HG03039 (cell line): ENCODE data around the gene ERC1.

Experiments
- ATAC-seq: cut with Tn5 transposase; IDR thresholded peaks from one replicate; pipeline ENCODE4 v1.9.1; 2021; ENCODE audit warnings: mild to moderate bottlenecking, moderate library complexity; ENCODE audit not compliant: unreplicated experiment

The ERC1 gene

GRCh38 chr12:1501695-1502378 is 510.8 kb downstream of the ERC1 start:
- no peak for ATAC-seq

DNA sequence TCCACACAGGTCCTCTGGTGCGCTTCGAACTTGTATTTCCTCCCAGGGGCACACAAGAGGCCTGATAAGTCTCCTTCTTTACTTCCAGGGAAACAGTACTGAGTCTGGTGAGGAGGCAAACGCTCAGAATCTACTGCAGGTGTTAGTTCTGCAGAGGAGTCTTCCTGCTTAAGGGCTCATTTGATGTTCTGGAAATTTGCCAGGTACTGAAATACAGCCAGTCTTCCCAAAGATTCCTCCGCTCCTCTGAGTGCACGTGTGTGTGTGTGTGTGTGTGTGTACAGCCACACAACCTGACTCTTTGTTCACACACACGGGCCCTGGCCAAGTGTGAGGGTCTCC is 511.3 kb downstream of the ERC1 start:
- no peak for ATAC-seq

- ATAC-seq = no peak
Measured at GRCh38 chr12:1502831-1503230, 511.8 kb downstream of the ERC1 start.

DNA sequence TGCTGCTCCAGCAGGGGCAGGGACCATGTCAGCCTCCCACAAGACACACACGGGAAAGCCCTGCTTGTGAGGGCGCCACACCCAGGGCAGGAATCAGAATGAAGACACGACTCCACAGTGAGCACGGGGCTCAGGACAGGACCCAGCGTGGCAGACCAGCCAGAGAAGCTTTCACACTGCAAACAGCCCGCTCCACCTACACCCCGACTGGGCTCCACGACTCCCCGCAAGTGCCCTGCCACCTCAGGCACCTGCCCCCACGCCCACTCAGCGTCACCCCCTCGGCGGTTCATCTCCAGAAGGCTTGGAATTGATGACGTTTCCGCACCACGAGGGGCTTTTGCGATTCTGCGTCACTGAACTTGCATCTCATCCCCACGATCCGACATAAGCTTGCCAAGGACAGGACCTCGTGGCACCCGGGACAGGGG is 512.3 kb downstream of the ERC1 start:
- ATAC-seq = no peak

DNA sequence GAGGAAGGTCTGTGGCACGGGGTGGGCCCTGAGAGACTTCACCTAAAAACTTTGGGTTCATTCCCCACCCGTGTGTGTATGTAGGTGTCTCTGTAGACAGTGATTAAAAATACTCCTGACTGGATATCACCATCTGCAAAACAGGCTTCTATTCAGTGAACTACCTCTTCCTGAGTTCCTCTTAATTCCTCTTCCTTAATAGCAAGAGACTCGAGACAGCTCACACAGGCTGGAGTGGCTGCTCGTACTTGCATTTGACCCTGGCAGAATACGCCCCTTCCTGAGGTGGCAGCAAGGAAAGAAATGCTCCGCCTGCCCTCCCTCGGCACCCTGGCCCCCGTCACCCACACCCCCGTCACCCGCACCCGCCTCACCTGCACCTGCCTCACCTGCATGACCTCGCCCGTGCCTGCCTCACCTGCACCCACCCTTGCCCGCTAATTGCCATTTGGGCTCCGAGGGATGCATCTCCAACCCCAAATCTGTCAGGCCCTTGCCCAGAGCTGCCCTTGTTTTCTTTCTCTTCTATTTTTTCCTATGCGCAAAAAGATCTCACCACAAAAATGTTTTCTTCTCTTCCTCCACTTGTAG is 513.4 kb downstream of the ERC1 start:
- no peak for ATAC-seq

GRCh38 chr12:1504895-1505311 is 513.9 kb downstream of the ERC1 start:
- no peak for ATAC-seq

- no peak for ATAC-seq
Measured at GRCh38 chr12:1505576-1505975, 514.6 kb downstream of the ERC1 start.

GRCh38 chr12:1507308-1507707 is 516.3 kb downstream of the ERC1 start:
- ATAC-seq = no peak

DNA sequence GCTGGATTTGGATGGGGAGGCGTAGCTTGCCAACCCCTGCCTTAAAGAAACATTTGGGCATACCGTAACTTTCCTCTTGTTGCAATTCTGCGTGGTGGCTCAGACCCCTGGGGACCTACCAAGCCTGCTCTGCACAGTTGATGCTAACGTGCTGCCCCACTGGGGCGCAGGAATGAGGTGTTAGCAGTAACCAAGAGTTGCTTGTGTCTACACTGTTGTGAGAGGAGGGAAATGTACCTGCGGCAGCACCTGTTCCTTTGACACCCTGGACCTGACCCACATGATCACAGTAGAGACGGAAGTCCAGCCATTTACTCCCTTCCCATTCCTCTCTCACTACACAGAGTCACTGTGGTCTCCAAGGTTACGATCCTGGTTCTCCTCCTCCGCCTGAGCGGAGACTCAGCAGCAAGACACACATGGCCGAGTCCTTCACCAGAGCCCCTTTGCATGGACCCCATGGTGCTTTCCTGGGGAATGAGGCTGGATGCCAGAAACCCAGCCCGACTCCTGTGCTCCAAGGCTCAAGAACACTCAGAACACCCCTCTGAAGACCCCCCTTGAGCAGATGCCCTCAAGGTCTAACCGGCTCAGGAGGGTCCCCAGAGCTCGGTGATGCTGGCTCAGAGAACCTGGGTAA is 518.5 kb downstream of the ERC1 start:
- ATAC-seq = no peak

DNA sequence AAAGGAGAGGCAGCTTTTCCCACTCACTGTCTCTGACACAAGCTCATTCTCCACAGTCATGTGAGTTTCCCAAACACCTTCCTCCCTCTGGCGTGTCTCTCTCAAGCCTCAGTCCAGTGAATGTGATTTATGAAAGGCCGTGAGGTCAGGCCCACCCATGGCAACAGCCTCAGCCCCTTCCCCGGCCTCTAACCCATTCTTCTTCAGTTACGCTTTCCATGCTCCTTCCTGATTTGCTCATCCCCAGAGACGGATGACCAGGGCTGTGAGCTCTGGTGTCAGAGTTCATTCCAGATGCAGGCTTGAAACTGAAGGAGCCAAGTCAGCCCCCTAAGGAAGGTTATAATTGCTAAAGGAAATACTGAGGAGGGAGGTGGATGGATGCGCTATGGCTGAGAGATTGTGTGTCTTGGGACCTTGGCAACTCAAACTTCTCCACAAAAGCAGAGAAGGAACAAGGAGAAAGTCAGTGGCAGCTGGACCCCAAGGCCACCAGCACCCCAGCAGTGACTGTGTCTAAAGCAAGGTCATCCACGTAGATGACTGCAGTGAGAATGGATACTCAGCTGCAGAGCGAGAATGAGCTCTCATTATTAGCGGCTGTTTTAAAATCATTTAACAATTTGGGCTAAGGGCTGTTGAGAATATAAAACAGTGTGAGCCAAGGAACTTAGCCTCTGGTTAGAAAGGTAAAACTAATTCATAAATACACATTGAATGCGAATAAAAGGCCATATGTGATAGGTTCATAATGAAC is 519.2 kb downstream of the ERC1 start:
- ATAC-seq = no peak

GRCh38 chr12:1515010-1515409 is 524.0 kb downstream of the ERC1 start:
- ATAC-seq = no peak

GRCh38 chr12:1515428-1515827 is 524.4 kb downstream of the ERC1 start:
- no peak for ATAC-seq

DNA sequence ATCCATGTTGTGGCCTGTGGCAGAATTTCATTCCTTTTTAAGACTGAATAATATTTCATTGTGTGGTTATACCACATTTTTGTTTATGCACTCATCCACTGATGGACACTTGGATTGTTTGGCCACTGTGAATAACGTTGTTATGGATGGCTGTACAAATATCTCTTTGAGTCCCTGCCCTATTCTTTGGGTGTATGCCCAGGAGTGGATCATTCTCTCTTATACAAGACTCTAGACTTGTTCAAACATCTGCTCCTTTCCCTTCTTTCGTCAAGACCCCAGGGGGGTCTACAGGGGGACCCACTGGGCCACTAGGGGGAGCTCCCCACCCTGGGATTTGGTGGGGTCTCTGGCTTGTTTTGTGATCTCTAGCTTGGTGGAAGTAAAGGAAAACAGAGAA is 526.0 kb downstream of the ERC1 start:
- ATAC-seq = no peak

GRCh38 chr12:1517734-1518525 is 526.9 kb downstream of the ERC1 start:
- ATAC-seq = no peak

- no peak for ATAC-seq
Measured at GRCh38 chr12:1518591-1519516, 527.8 kb downstream of the ERC1 start.

- ATAC-seq = no peak
Measured at GRCh38 chr12:1519642-1520041, 528.6 kb downstream of the ERC1 start.

DNA sequence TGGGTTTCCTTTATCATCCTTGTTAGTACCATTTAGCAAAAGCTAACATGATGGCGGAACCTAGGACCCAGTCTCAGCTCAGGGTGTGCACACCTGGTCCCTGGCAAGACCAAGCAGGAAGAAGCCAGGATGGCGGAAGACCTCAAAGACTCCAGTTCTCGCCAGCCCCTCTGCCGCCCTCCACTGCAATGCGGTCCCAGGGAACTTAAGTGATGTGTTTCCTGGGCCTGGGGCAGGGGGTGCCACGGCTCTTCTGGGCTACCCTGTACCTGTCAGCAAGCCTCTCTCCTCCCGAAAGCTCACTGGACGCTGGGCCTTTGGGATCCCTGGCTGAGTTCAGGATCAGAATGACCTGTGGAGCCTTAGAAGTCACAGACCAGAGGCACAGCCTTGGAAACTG is 532.0 kb downstream of the ERC1 start:
- ATAC-seq = no peak

- ATAC-seq = no peak
Measured at GRCh38 chr12:1523558-1524050, 532.6 kb downstream of the ERC1 start.

- ATAC-seq = no peak
Measured at GRCh38 chr12:1525858-1526257, 534.8 kb downstream of the ERC1 start.

DNA sequence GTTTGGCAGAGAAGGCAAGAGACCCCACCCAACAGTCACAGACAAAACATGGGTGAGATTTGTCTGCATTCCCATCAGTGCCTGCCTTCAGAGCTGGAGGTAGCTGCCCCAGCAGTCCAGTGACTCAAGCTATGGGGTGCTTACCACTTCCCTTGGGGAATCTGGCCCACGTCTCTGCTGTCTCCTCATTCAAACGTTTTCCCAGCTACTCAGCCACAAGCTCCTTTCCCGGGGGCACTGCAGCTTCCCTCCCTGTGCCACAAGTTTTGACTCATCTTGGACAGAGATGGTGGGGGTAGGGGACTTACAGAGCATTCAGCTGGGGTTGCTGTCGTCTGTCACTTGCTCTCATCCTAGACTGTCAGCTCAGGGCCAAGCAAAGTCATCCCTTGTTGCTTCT is 536.8 kb downstream of the ERC1 start:
- ATAC-seq = no peak
